Gastrocnemius medialis (tissue), 4 donors: ENCODE results near the gene CRYL1.

Experiments used
- POLR2A ChIP-seq, 2 donors: fragments of 450-650 bp; IDR thresholded peaks; one replicate each; pipeline ENCODE4 v1.6.1; 2017; ENCODE audit warnings: antibody characterized with exemption in 2 of 2, mild to moderate bottlenecking in 2 of 2, moderate library complexity in 2 of 2
- TF ChIP-seq, protein P1 (sequence below), 5 experiments: fragments of 450-650 bp in 3 of 5; fragments of 200-600 bp in 2 of 5; sonication (generic) in 2 of 5; IDR thresholded peaks in 4 of 5; conservative IDR thresholded peaks in 1 of 5; 1 replicate in 4 of 5; 2 replicates in 1 of 5; pipeline ENCODE4 v1.5.1; 2016 to 2019; ENCODE audit warnings: antibody characterized with exemption in 5 of 5, mild to moderate bottlenecking in 3 of 5, moderate library complexity in 3 of 5

DNA sequence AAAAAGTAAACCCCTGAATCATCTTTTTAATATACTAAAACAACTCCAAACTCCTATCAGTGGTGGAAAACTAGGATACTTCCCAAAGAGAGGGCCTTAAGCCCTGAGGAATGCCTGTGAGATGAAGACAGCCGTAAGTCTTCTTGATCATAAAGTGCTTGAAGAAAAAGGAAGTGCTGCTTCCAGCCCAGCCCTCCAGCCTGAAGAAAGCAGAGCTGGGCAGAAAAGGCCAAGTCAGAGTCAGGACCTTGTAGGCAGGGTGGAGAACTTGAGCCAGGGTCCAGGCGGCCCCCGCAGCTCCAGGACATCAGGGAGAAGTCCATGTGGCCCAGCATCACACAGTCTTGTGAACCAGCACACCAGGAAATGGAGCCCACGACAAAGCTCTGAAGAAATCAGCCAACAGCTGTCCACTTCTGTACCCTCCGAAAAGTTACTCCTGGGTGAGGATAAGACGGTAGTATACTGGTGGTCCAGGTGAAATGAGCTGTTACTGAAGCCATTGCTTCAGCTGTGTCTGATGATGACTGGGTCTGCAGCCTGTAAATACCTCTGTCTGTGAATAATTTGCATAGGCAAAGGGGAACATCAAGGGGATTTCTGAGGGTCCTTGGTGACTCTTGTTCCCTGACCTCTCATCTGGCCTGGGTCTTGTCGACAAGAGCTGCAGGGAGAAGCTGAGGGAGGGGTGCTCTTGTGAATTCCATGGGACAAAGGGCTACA lies 18.7 kb upstream of the CRYL1 start:
- TF ChIP-seq, protein P1, sequence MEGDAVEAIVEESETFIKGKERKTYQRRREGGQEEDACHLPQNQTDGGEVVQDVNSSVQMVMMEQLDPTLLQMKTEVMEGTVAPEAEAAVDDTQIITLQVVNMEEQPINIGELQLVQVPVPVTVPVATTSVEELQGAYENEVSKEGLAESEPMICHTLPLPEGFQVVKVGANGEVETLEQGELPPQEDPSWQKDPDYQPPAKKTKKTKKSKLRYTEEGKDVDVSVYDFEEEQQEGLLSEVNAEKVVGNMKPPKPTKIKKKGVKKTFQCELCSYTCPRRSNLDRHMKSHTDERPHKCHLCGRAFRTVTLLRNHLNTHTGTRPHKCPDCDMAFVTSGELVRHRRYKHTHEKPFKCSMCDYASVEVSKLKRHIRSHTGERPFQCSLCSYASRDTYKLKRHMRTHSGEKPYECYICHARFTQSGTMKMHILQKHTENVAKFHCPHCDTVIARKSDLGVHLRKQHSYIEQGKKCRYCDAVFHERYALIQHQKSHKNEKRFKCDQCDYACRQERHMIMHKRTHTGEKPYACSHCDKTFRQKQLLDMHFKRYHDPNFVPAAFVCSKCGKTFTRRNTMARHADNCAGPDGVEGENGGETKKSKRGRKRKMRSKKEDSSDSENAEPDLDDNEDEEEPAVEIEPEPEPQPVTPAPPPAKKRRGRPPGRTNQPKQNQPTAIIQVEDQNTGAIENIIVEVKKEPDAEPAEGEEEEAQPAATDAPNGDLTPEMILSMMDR (IDR thresholded peaks at IDR 0.05 in 4 of 5, conservative IDR thresholded peaks at IDR 0.05 in 1 of 5) = no peak
- no peak for TF ChIP-seq POLR2A (IDR thresholded peaks at IDR 0.05)
